Osteoblast (primary cell): Measurements from ENCODE around the gene BCAN. TPM values are rescaled to one million over a fixed set of nuclear protein-coding genes. Genes with fewer than 3 reads are reported as not detected.

ENCODE experiments used
- DNase-seq: peaks from one replicate; pipeline ENCODE4 v3.0.0; 2011; ENCODE audit warnings: low spot score, mixed read lengths; ENCODE audit not compliant: insufficient read length; ENCODE audit errors: missing footprints
- H2AFZ ChIP-seq: 2 replicates; pipeline ENCODE4 v1.6.0; 2011; ENCODE audit warnings: mild to moderate bottlenecking, low read length
- H3K27ac ChIP-seq: 2 replicates; pipeline ENCODE4 v1.5.1; 2011; ENCODE audit warnings: mild to moderate bottlenecking, low read depth, low read length, moderate library complexity
- H3K27me3 ChIP-seq: 2 replicates; pipeline ENCODE4 v1.6.0; 2012; ENCODE audit warnings: mild to moderate bottlenecking, control low read depth, inconsistent platforms, low read length, moderate library complexity; ENCODE audit not compliant: insufficient read depth
- H3K36me3 ChIP-seq: 2 replicates; pipeline ENCODE4 v1.5.1; 2011; ENCODE audit warnings: mild to moderate bottlenecking, low read length, control low read depth, moderate library complexity; ENCODE audit not compliant: insufficient read depth
- H3K4me1 ChIP-seq: 2 replicates; pipeline ENCODE4 v1.5.1; 2011; ENCODE audit warnings: mild to moderate bottlenecking, low read length, control low read depth, moderate library complexity; ENCODE audit not compliant: insufficient read depth
- H3K4me2 ChIP-seq: 2 replicates; pipeline ENCODE4 v1.6.0; 2011; ENCODE audit warnings: mild to moderate bottlenecking, low read length; ENCODE audit not compliant: insufficient read depth
- H3K4me3 ChIP-seq: fragments of 200-600 bp; sonication (generic); 3 replicates; pipeline ENCODE4 v1.5.1; 2012; ENCODE audit warnings: mild to moderate bottlenecking, low read length, inconsistent platforms; ENCODE audit not compliant: insufficient read depth
- H3K79me2 ChIP-seq: 2 replicates; pipeline ENCODE4 v1.6.0; 2012; ENCODE audit warnings: mild to moderate bottlenecking, low read length, control low read depth, inconsistent platforms; ENCODE audit not compliant: insufficient read depth
- H3K9me3 ChIP-seq: 2 replicates; pipeline ENCODE4 v1.5.1; 2011; ENCODE audit warnings: low read depth, low read length, control low read depth
- H4K20me1 ChIP-seq: 2 replicates; pipeline ENCODE4 v1.6.0; 2012; ENCODE audit warnings: mild to moderate bottlenecking, low read length, control low read depth; ENCODE audit not compliant: insufficient read depth
- CTCF ChIP-seq: IDR thresholded peaks from 2 replicates; pipeline ENCODE4 v1.5.1; 2011; ENCODE audit warnings: mild to moderate bottlenecking, low read depth, low read length, moderate library complexity; ENCODE audit errors: extremely low read depth
- total RNA-seq: library from RNA; depleted of rRNA; stranded (reverse); fragments of >200 nt; gene quantifications from 2 replicates; pipeline ENCODE4 v1.2.3, GENCODE V29; 2012

The BCAN gene
- total RNA-seq, 1 donor, result not detected

GRCh38 chr1:156644640-156645039 lies 2.7 kb downstream of the BCAN start:
- H3K9me3 ChIP-seq, result no peaks in the 10 kb centered on the region
- DNase-seq, result peak; percentile 26
- H4K20me1 ChIP-seq, result no peaks in the 10 kb centered on the region
- no peaks in the 10 kb centered on the region for H3K36me3 ChIP-seq
- no peak overlapping the region for H3K4me3 ChIP-seq
- no peak overlapping the region for H3K27ac ChIP-seq
- peaks cover 88% of the 10 kb centered on the region for H3K27me3 ChIP-seq
- H2AFZ ChIP-seq, result no peak overlapping the region
- no peak overlapping the region for H3K4me2 ChIP-seq
- H3K79me2 ChIP-seq, result no peaks in the 10 kb centered on the region
- no peaks in the 10 kb centered on the region for H3K4me1 ChIP-seq
- TF ChIP-seq CTCF, result no peak

GRCh38 chr1:156645056-156645455 lies 3.1 kb downstream of the BCAN start:
- no peaks in the 10 kb centered on the region for H3K4me1 ChIP-seq
- DNase-seq, result peak; percentile 68
- peaks cover 84% of the 10 kb centered on the region for H3K27me3 ChIP-seq
- no peak overlapping the region for H2AFZ ChIP-seq
- H3K4me2 ChIP-seq, result no peak overlapping the region
- H3K36me3 ChIP-seq, result no peaks in the 10 kb centered on the region
- no peaks in the 10 kb centered on the region for H4K20me1 ChIP-seq
- H3K9me3 ChIP-seq, result no peaks in the 10 kb centered on the region
- H3K79me2 ChIP-seq, result no peaks in the 10 kb centered on the region
- H3K4me3 ChIP-seq, result no peak overlapping the region
- TF ChIP-seq CTCF, result no peak
- H3K27ac ChIP-seq, result no peak overlapping the region

- Histone ChIP-seq H3K9me3 (no peaks in the 10 kb centered on the region), H3K27me3 (peaks cover 81% of the 10 kb centered on the region), H3K27ac (no peak overlapping the region), H2AFZ (no peak overlapping the region), H3K4me3 (no peak overlapping the region), H4K20me1 (no peaks in the 10 kb centered on the region), H3K36me3 (no peaks in the 10 kb centered on the region), H3K79me2 (no peaks in the 10 kb centered on the region), H3K4me2 (no peak overlapping the region), H3K4me1 (no peaks in the 10 kb centered on the region)
- peak; percentile 56 for DNase-seq
- no peak for TF ChIP-seq CTCF
Observed at GRCh38 chr1:156645666-156646065, 3.7 kb downstream of the BCAN start.

- no peak overlapping the region for H3K4me2 ChIP-seq
- no peaks in the 10 kb centered on the region for H3K9me3 ChIP-seq
Observed at GRCh38 chr1:156646738-156647211, 4.9 kb downstream of the BCAN start.

More at GRCh38 chr1:156646738-156647211, 4.9 kb downstream of the BCAN start:
- Histone ChIP-seq H3K4me3 (no peak overlapping the region), H2AFZ (no peak overlapping the region), H3K36me3 (no peaks in the 10 kb centered on the region), H4K20me1 (no peaks in the 10 kb centered on the region), H3K4me1 (no peaks in the 10 kb centered on the region), H3K79me2 (no peaks in the 10 kb centered on the region), H3K27ac (no peak overlapping the region), H3K27me3 (peaks cover 70% of the 10 kb centered on the region)
- DNase-seq, result peak; percentile 73
- no peak for TF ChIP-seq CTCF
